ENCODE data around the gene TRPV2. TPM values are rescaled to one million over a fixed set of nuclear protein-coding genes. Genes with fewer than 3 reads are reported as not detected.
"Not testable (repeated sequence)": the region's sequence is repeated elsewhere in the genome, so short reads cannot be mapped to it uniquely, and the experiment has no call there.

TRPV2 gene
- total and polyA plus RNA-seq, 4 donors, result 12.6 to 105 (median 45.7) TPM

DNA sequence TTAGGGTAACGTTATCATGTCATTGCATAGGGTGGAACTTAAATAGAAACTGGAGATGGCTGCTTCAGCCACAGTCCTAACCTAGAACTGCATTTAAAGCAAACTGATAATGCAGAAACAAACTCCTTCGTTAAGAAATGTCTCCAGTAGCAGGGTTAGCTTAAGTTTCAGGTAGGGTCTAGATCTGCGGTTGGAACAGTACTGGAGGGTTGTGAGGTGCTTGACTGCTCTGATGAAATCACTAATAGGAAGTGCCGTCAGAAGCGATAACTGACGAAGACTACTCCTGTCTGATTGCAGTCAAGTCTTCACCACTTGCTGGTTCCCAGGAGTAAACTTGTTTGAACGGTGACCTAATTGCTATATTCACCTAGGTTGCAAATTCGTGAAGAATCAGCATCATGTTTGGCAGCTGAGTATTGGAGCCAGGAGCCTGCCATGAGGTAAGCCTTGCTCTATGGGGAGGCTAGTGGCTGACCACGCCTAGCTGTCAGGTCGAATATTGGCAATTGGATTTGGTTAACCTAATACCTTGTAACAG is 24.5 kb downstream of the TRPV2 start:
- Histone ChIP-seq H3K9ac (ENCODE audit: insufficient read depth in 1 of 2, low read length in 2 of 2) (peak overlapping the region; percentile 80 to 94), H3K9me3 (ENCODE audit: control insufficient read depth in 4 of 4, insufficient read depth in 3 of 4, low read length in 3 of 4) (no peaks in the 10 kb centered on the region), H3K27ac (ENCODE audit: low read depth in 1 of 2, low read length in 1 of 2) (peak overlapping the region; percentile 36 to 87), H3K4me3 (peak overlapping the region; percentile 80), H3K36me3 (ENCODE audit: control insufficient read depth in 4 of 4, insufficient read depth in 4 of 4, low read length in 4 of 4) (peaks cover 11 to 48% (median 28%) of the 10 kb centered on the region in 4 donors), H3K4me1 (ENCODE audit: control insufficient read depth in 5 of 5, insufficient read depth in 5 of 5, low read length in 5 of 5) (peaks cover 9 to 28% (median 13%) of the 10 kb centered on the region in 5 donors), H3K27me3 (ENCODE audit: control insufficient read depth in 3 of 3, insufficient read depth in 3 of 3, low read length in 2 of 3) (no peaks in the 10 kb centered on the region)
- ATAC-seq (ENCODE audit: insufficient read depth, low FRiP score) (no peak), DNase-seq (no peak)
- 6 to 9% methylated on average over 10 of the region's 10 CpGs for WGBS, 2 donors
- TF ChIP-seq CTCF (IDR thresholded peaks at IDR 0.05; ENCODE audit: control extremely low read depth, extremely low read depth), result no peak

DNA sequence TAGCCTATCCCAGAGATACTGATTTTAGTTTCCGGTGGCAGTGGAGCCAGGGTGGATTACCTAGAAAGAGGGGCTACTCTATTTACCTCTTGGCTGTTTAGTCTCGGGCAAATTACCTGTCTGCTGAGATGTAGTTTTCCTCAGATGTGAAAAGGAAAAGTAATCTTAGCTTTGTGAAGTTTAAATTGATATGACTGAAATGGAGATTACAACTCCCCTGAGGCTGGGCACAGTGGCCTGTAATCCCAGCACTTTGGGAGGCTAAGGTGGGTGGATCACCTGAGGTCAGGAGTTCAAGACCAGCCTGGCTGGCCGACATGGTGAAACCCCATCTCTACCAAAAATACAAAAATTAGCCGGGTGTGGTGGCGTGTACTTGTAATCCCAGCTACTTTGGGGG is 25.0 kb downstream of the TRPV2 start:
- Histone ChIP-seq H3K4me1 (ENCODE audit: control insufficient read depth in 5 of 5, insufficient read depth in 5 of 5, low read length in 5 of 5) (peaks cover 9 to 28% (median 13%) of the 10 kb centered on the region in 5 donors), H3K27ac (ENCODE audit: low read depth in 1 of 2, low read length in 1 of 2) (peak overlapping the region in 1 of 2 donors; percentile 87), H3K9ac (ENCODE audit: insufficient read depth in 1 of 2, low read length in 2 of 2) (peak overlapping the region; percentile 80 to 94), H3K36me3 (ENCODE audit: control insufficient read depth in 4 of 4, insufficient read depth in 4 of 4, low read length in 4 of 4) (peaks cover 11 to 48% (median 28%) of the 10 kb centered on the region in 4 donors)
- not testable (repeated sequence) for H3K27me3 ChIP-seq (ENCODE audit: control insufficient read depth in 3 of 3, insufficient read depth in 3 of 3, low read length in 2 of 3); ATAC-seq (ENCODE audit: insufficient read depth, low FRiP score); H3K4me3 ChIP-seq; H3K9me3 ChIP-seq (ENCODE audit: control insufficient read depth in 4 of 4, insufficient read depth in 3 of 4, low read length in 3 of 4); DNase-seq
- 71 to 75% methylated on average over 5 of the region's 5 CpGs for WGBS, 2 donors

- DNase-seq (no peak), ATAC-seq (ENCODE audit: insufficient read depth, low FRiP score) (no peak)
- no peak overlapping the region for H3K4me3 ChIP-seq
- WGBS, 2 donors, result 56 to 70% methylated on average over 3 of the region's 3 CpGs
- no peak overlapping the region for H3K27ac ChIP-seq (ENCODE audit: low read depth in 1 of 2, low read length in 1 of 2)
- H3K9me3 ChIP-seq (ENCODE audit: control insufficient read depth in 4 of 4, insufficient read depth in 3 of 4, low read length in 3 of 4), result no peaks in the 10 kb centered on the region
- peak overlapping the region in 1 of 2 donors; percentile 4 for H3K9ac ChIP-seq (ENCODE audit: insufficient read depth in 1 of 2, low read length in 2 of 2)
- H3K36me3 ChIP-seq (ENCODE audit: control insufficient read depth in 4 of 4, insufficient read depth in 4 of 4, low read length in 4 of 4), result peaks cover 11 to 48% (median 30%) of the 10 kb centered on the region in 4 donors
- no peak for TF ChIP-seq CTCF (IDR thresholded peaks at IDR 0.05; ENCODE audit: control extremely low read depth, extremely low read depth)
- H3K27me3 ChIP-seq (ENCODE audit: control insufficient read depth in 3 of 3, insufficient read depth in 3 of 3, low read length in 2 of 3), result no peaks in the 10 kb centered on the region
- H3K4me1 ChIP-seq (ENCODE audit: control insufficient read depth in 5 of 5, insufficient read depth in 5 of 5, low read length in 5 of 5), result peaks cover 9 to 28% (median 13%) of the 10 kb centered on the region in 5 donors
Observed at GRCh38 chr17:16440901-16441629, 25.7 kb downstream of the TRPV2 start.

DNA sequence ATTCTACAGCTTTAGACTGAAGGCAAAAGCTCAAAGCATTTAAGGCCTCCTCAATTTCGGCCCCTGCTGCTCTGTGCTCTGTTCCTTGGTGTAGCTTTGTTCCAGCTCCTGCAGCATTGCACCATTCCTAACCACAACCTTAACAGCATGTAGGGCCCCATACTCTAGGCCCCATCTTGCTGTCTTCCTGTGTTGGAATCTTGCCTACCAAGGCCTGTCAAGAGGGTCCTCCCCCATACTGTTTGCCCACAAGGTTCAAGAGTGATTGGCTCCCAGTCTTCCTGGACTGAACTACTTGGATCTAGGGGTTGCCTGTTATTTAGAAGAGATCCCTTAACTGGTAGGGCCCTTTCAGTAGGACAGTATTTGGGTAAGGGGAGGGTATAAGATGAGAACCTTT is 26.8 kb downstream of the TRPV2 start:
- no peak for DNase-seq

More for the DNA sequence above, 26.8 kb downstream of the TRPV2 start:
- Histone ChIP-seq H3K4me3 (no peak overlapping the region), H3K27ac (ENCODE audit: low read depth in 1 of 2, low read length in 1 of 2) (peak overlapping the region in 1 of 2 donors; percentile 26), H3K36me3 (ENCODE audit: control insufficient read depth in 4 of 4, insufficient read depth in 4 of 4, low read length in 4 of 4) (peaks cover 11 to 48% (median 37%) of the 10 kb centered on the region in 4 donors), H3K9me3 (ENCODE audit: control insufficient read depth in 4 of 4, insufficient read depth in 3 of 4, low read length in 3 of 4) (no peaks in the 10 kb centered on the region), H3K4me1 (ENCODE audit: control insufficient read depth in 5 of 5, insufficient read depth in 5 of 5, low read length in 5 of 5) (peaks cover 9 to 28% (median 13%) of the 10 kb centered on the region in 5 donors), H3K9ac (ENCODE audit: insufficient read depth in 1 of 2, low read length in 2 of 2) (no peak overlapping the region), H3K27me3 (ENCODE audit: control insufficient read depth in 3 of 3, insufficient read depth in 3 of 3, low read length in 2 of 3) (no peaks in the 10 kb centered on the region)
- 25 to 65% methylated on average over 1 of the region's 1 CpG for WGBS, 2 donors
- ATAC-seq (ENCODE audit: insufficient read depth, low FRiP score), result no peak
- TF ChIP-seq CTCF (IDR thresholded peaks at IDR 0.05; ENCODE audit: control extremely low read depth, extremely low read depth), result no peak
